ENCODE measurements around the gene SHF.
A peak's percentile ranks its signal among the peaks of the same experiment; 100 is the strongest.

The SHF gene

DNA sequence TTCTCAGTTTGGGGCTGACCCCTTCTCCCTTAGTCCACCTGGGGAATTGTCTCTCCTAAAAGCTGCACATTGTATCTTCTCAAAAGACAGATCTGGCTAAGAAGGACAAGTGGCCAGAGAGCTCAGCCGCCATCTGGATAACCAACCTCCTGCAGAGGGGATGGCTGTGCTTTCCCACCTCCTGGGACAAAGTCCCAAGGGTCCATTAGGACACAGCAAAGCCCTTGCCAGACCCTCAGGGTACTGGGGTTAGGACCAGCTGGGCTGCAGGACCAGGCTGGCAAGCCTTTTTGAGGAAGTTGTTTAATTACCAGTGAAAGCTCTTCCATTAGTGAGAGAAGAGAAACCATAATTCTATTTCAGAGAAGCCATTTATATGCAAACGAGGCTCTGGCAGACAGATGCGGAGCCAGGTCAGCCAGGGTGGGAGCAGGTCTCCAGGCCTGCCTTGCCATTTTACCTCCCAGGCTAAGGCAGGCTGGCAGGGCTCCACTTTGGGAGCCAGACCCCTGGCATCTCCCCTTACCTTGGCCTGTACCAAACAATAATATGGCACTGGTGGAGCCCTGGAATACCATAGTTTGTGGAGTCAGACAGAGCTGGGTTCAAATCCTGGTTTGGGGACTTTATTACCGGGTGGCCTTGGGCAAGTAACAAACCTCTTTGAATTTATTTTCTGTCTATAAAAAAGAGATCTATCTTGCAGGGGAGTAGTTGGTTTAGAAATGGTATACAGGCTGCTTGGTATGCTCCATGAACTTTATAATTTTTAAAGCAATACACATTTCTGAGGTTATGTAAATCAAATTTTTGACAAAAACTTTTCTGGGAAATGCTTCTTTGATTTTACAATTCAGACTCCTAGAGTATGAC, 17.9 kb downstream of the SHF start:
- no peak for DNase-seq (ENCODE audit: low read depth)
- in situ Hi-C loops (cut with HindIII; ENCODE audit: low sequenced_read_pairs) = loop anchor here (10.0 kb wide), 1 partner anchor 235 kb away; a partner anchor contains a TSS
- H3K4me3 ChIP-seq (ENCODE audit: low read depth, low read length) = no peak overlapping the region
- TF ChIP-seq, protein P1, sequence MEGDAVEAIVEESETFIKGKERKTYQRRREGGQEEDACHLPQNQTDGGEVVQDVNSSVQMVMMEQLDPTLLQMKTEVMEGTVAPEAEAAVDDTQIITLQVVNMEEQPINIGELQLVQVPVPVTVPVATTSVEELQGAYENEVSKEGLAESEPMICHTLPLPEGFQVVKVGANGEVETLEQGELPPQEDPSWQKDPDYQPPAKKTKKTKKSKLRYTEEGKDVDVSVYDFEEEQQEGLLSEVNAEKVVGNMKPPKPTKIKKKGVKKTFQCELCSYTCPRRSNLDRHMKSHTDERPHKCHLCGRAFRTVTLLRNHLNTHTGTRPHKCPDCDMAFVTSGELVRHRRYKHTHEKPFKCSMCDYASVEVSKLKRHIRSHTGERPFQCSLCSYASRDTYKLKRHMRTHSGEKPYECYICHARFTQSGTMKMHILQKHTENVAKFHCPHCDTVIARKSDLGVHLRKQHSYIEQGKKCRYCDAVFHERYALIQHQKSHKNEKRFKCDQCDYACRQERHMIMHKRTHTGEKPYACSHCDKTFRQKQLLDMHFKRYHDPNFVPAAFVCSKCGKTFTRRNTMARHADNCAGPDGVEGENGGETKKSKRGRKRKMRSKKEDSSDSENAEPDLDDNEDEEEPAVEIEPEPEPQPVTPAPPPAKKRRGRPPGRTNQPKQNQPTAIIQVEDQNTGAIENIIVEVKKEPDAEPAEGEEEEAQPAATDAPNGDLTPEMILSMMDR (IDR thresholded peaks at IDR 0.05; ENCODE audit: low read depth, low read length, missing control alignments) = no peak

- TF ChIP-seq, protein P1 (IDR thresholded peaks at IDR 0.05; ENCODE audit: low read depth, low read length, missing control alignments) = no peak
- in situ Hi-C loops (cut with HindIII; ENCODE audit: low sequenced_read_pairs) = loop anchor here (10.0 kb wide), 1 partner anchor 236 kb away; a partner anchor contains a TSS
- DNase-seq (ENCODE audit: low read depth) = no peak
- H3K4me3 ChIP-seq (ENCODE audit: low read depth, low read length) = no peak overlapping the region
These were observed 18.8 kb downstream of the SHF start for GRCh38 chr15:45168751-45169551.

- in situ Hi-C loops (cut with HindIII; ENCODE audit: low sequenced_read_pairs) = loop anchor here (10.0 kb wide), 1 partner anchor 237 kb away; a partner anchor contains a TSS
- H3K4me3 ChIP-seq (ENCODE audit: low read depth, low read length) = no peak overlapping the region
- no peak for DNase-seq (ENCODE audit: low read depth)
- TF ChIP-seq, protein P1 (IDR thresholded peaks at IDR 0.05; ENCODE audit: low read depth, low read length, missing control alignments) = no peak
These were observed 19.5 kb downstream of the SHF start for GRCh38 chr15:45168286-45168685.

GRCh38 chr15:45167631-45168205, 20.0 kb downstream of the SHF start:
- TF ChIP-seq, protein P1 (IDR thresholded peaks at IDR 0.05; ENCODE audit: low read depth, low read length, missing control alignments) = no peak
- DNase-seq (ENCODE audit: low read depth) = no peak
- in situ Hi-C loops (cut with HindIII; ENCODE audit: low sequenced_read_pairs) = loop anchor here (10.0 kb wide), 1 partner anchor 237 kb away; a partner anchor contains a TSS
- H3K4me3 ChIP-seq (ENCODE audit: low read depth, low read length) = peak overlapping the region; percentile 42

GRCh38 chr15:45166834-45167630, 20.7 kb downstream of the SHF start:
- peak; percentile 36 for DNase-seq (ENCODE audit: low read depth)
- TF ChIP-seq, protein P1 (IDR thresholded peaks at IDR 0.05; ENCODE audit: low read depth, low read length, missing control alignments) = peak; percentile 56
- in situ Hi-C loops (cut with HindIII; ENCODE audit: low sequenced_read_pairs) = loop anchor here (10.0 kb wide), 1 partner anchor 238 kb away; a partner anchor contains a TSS

More at GRCh38 chr15:45166834-45167630, 20.7 kb downstream of the SHF start:
- peak overlapping the region; percentile 42 for H3K4me3 ChIP-seq (ENCODE audit: low read depth, low read length)
